Fibroblast of skin of right biceps (primary cell): ENCODE measurements around the gene ARTN.
A peak's percentile ranks its signal among the peaks of the same experiment; 100 is the strongest.

Experiments
- DNase-seq: peaks from one replicate; pipeline ENCODE4 v3.0.0-alpha.2; 2013

The ARTN gene

GRCh38 chr1:43947874-43948437, 14.4 kb downstream of the ARTN start:
- no peak for DNase-seq

GRCh38 chr1:43949678-43950077, 16.1 kb downstream of the ARTN start:
- no peak for DNase-seq

GRCh38 chr1:43951021-43951985, 17.7 kb downstream of the ARTN start:
- no peak for DNase-seq

GRCh38 chr1:43952731-43953346, 19.2 kb downstream of the ARTN start:
- no peak for DNase-seq

- DNase-seq, result no peak
Observed at GRCh38 chr1:43953361-43953760, 19.8 kb downstream of the ARTN start.

GRCh38 chr1:43954036-43954435, 20.4 kb downstream of the ARTN start:
- no peak for DNase-seq

GRCh38 chr1:43956234-43956633, 22.6 kb downstream of the ARTN start:
- no peak for DNase-seq

- DNase-seq, result no peak
Observed at GRCh38 chr1:43957407-43958040, 23.9 kb downstream of the ARTN start.

GRCh38 chr1:43958351-43959255, 25.0 kb downstream of the ARTN start:
- no peak for DNase-seq

- DNase-seq, result no peak
Observed at GRCh38 chr1:43960798-43961197, 27.2 kb downstream of the ARTN start.

- no peak for DNase-seq
Observed at GRCh38 chr1:43961692-43962091, 28.1 kb downstream of the ARTN start.

- DNase-seq, result no peak
Observed at GRCh38 chr1:43962324-43962723, 28.7 kb downstream of the ARTN start.

- no peak for DNase-seq
Observed at GRCh38 chr1:43963006-43963405, 29.4 kb downstream of the ARTN start.

- no peak for DNase-seq
Observed at GRCh38 chr1:43963890-43964289, 30.3 kb downstream of the ARTN start.

GRCh38 chr1:43965316-43965715, 31.7 kb downstream of the ARTN start:
- DNase-seq, result no peak

- peak; percentile 30 for DNase-seq
Observed at GRCh38 chr1:43968348-43968948, 34.8 kb downstream of the ARTN start.

- DNase-seq, result no peak
Observed at GRCh38 chr1:43969416-43969745, 35.8 kb downstream of the ARTN start.

- DNase-seq, result peak; percentile 96
Observed at GRCh38 chr1:43969746-43970466, 36.3 kb downstream of the ARTN start, which contains the start of gene DPH2. TSS of gene DPH2 (plus strand) at chr1:43970010. CDS start at chr1:43970176, 166 bp downstream.

GRCh38 chr1:43970502-43970901, 36.9 kb downstream of the ARTN start:
- DNase-seq, result no peak

GRCh38 chr1:43970911-43971310, 37.3 kb downstream of the ARTN start:
- no peak for DNase-seq

GRCh38 chr1:43971336-43971980, 37.9 kb downstream of the ARTN start:
- no peak for DNase-seq
